NCI-H82 treated with DMSO at 0.1 percent for 48 hours (cell line): ENCODE measurements around the gene KIF5C.
"Not testable (repeated sequence)": the region's sequence is repeated elsewhere in the genome, so short reads cannot be mapped to it uniquely, and the experiment has no call there.

ENCODE experiments used
- DNase-seq: peaks from one replicate; lab custom pipeline; 2025; ENCODE audit not compliant: unreplicated experiment; lab: John Stamatoyannopoulos, UW

Gene KIF5C

DNA sequence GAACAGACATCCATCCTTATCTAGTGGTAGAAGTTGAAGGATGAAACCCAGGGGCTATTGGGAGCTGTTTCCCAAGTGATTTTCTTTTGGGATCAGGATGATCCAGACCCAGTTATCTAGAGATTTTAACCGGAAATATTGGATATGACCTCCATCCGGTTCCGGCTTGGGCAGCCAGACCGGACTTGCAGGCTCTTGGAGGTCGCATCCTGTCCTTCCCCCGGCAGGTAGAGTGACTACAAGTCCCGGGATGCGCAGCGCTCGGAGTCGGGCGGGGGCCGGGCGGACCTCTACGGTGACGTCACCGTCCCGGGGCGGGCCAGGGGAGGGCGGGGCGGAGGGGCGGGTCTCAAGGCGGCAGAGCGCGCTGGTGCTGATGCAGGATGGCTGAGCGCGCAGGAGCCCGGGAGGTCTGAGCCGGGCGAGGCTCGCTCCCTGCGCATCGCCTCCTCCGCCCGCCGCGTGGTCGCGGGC lies at the start of gene KIF5C:
TSS of gene KIF5C (plus strand) at position 360 of the 474 bp plus-strand sequence. CDS start 391 bp downstream, outside the sequence.
- DNase-seq = peak; percentile 69

DNA sequence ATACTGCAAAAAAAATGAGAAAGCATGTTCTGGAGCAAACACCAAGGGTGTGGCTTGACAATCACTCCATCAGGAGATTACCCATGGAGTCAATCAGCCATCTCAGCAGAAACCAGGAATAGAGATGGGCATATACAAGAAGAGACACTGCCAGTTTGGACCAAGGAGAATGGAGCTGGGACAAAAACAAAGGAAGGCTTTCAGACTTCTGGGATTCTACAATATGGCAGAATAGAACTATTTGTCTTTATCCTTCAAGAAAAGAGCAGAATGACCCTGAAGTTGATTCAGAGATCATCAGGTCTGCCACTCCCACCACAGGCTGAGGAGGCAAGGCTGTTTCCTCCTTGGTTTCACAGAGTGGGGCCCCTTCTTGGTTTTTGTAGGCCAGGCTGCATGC lies 48.2 kb upstream of the KIF5C start:
- DNase-seq = no peak

DNA sequence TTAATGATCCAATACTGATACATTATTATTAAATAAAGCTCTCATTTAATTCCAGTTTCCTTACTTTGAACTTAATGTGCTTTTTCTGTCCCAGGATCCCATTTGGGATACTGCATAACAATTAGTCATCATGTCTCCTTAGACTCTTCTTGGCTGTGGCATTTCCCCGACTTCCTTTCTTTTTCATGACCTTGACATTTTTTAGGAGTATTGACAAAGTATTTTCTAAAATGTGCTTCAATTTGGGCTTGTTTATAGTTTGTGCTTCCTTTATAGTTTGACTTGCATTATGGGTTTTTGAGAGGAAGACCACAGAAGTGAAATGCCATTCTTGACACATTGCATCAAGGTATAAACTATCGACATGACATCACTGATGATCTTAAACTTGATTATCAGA lies 46.1 kb upstream of the KIF5C start:
- no peak for DNase-seq

DNA sequence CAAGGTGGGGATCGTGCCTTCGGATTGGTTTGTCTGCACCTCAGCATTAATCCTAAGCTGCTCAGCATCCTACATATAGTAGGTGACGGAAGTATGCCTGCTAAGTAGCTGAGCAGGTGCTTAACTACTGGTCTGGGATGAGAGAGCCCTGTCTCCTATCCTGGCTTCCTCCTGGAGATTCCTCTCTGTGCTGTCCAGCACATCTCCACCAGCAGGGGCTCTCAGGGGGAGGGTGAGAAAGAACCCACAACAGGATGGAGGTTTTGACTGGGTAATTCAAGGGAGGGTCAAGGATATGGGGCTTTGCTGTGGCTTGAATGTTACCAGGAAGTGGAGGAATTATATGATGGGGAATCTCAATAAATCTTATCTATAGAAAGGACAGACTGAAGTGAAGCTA lies 45.4 kb upstream of the KIF5C start:
- peak; percentile 19 for DNase-seq

DNA sequence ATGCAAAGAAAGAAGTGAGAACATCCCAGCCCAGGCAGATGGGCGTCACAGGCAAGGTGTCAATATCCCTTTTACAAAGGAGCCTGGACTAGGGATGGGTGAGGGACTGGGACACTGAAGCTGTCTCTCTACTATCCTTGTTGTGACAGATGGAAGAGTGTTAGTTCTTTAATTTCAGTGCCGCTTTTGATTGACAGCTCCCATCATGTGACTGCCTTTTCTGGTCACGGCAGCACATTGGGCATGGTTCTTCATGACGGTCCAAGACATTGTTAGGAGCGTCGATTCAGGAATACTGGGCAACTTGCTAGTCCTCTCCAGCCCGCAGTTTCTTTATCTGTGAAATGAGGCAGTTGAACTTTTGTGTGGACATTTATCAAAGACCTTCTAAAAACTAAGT lies 42.4 kb upstream of the KIF5C start:
- DNase-seq = no peak

DNA sequence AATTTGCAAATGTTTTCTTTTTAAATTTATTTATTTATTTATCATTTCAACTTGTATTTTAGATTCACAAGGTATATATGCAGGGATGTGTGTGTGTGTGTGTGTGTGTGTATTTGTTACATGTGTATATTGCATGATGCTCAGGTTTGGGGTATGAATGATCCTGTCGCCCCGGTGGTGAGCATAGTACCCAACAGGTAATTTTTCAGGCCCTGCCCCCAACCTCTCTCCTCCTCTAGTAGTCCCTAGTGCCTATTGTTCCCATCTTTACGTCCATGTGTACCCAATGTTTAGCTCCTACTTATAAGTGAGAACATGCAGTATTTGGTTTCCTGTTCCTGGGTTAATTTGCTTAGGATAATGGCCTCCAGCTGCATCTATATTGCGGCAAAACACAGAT lies 33.0 kb upstream of the KIF5C start:
- no peak for DNase-seq

DNA sequence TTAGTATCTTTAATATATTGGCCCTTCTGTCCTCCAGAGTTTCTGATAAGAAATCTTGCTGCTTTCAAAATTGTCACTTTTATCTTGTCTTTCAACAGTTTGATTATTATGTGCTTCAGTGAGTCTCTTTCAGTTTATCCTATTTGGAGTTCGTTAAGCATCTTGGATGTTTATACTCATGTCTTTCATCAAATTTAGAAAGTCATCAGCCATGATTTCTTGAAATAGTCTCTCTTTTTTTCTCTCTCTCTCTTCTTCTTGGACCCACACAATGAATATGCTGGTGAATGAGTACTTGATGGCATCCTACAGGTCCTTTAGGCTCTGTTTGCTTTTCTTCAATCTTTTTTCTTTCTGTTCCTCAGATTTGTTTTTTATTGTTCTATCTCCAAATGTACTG lies 26.9 kb upstream of the KIF5C start:
- DNase-seq = no peak

DNA sequence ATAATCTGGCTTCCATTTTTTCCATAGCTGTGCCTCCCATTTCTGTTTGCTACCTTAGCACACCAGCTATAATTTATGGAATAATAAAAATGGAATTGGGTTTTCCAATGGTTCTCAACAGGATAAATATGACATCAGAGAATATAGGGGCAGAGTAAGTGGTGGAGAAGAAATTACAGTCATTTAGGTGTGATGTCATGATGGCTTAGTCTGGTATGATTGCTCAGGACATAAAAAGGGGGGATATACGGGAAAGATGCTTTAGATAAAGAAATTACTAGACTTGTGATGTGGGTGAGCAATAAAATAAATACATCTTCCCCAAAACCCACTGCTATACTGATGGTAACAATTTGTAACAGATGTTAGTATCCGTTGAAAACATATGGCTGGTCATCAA lies 21.6 kb upstream of the KIF5C start:
- DNase-seq = no peak

DNA sequence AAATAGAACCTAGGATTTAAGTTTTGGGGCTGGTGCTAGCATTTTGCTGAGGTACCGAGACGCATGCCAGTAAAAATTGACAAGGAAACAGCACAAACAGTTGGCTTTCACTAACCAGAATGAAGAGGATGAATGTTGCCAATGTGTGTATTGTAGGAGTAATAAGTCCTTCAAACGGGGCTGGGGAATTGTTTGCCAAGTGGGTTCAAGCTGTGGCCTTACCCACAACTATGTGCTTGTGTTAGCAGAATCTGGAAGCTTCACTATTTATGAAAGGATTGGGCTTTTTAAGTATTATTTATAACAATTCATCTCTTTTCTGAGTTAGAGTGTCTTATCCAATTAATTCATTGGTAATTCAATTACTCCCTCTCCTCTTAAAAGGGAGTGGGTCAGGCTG lies 15.0 kb upstream of the KIF5C start:
- DNase-seq = no peak

DNA sequence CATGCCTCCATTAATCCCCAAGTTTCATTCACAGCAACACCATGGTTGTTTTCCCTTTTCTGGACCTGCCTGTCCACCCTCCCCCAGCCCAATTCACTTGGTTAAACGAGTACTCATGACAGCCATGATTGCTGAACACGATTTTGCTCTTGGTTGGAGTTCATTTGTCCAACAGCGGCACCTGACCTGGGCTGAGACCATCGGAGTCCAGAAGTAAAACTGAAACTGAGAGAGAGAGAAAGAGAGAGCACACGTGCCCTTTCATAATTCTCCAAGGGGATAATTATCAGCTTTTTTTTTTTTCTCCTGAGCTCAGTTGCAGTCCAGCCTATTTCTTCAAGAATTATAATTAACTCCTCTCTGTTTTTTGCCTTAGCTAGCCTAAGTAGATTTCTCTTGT lies 13.7 kb upstream of the KIF5C start:
- no peak for DNase-seq

DNA sequence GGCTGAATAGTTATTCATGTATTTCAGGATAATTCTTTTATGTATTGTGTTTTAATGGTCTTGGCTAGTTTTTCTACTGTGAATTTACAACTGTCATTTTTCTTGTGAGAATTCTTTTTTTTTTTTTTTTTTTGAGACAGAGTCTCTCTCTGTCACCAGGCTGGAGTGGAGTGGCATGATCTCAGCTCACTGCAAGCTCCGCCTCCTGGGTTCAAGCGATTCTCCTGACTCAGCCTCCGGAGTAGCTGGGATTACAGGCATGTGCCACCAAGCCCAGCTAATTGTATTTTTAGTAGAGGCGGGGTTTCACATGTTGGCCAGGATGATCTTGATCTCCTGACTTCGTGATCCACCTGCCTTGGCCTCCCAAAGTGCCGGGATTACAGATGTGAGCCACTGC lies 12.5 kb upstream of the KIF5C start:
- DNase-seq = not testable (repeated sequence)

DNA sequence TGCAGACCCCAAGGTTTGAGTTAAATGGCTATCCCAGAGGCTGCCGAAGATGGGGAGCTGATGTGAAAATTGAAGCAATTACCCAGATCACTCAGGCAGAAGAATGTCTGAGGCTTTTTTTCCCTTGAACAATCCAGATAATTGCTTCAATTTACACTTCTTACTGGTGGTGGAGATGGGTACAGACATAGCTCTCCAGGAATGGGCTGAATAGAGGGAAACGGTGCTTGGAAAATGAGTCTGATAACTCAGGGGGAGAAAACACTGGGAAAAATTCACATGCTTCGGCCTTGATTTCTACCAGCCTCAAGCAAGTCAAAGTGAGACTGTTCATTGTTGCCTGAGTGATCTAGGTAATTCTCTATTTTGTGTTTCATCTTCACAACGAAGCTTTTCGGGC lies 9.5 kb upstream of the KIF5C start:
- no peak for DNase-seq

DNA sequence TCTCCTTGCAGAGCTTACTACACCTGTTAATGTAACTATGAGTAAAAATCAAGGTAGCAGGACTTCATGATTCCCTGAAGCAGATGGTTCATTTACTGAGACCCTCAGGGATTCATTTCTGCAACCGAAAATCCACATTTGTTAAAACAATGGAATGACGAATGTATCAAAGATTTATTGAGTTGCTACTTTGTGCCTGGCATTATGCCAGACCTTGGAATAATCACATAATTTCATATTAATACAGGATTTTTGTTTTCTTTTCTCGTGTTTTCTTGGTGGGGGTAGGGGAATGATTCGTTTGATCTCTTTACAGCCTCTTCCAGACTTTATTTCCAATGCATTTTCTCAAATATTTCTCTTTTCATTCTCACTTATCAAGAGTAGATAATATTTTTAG lies 8.9 kb upstream of the KIF5C start:
- DNase-seq = no peak

DNA sequence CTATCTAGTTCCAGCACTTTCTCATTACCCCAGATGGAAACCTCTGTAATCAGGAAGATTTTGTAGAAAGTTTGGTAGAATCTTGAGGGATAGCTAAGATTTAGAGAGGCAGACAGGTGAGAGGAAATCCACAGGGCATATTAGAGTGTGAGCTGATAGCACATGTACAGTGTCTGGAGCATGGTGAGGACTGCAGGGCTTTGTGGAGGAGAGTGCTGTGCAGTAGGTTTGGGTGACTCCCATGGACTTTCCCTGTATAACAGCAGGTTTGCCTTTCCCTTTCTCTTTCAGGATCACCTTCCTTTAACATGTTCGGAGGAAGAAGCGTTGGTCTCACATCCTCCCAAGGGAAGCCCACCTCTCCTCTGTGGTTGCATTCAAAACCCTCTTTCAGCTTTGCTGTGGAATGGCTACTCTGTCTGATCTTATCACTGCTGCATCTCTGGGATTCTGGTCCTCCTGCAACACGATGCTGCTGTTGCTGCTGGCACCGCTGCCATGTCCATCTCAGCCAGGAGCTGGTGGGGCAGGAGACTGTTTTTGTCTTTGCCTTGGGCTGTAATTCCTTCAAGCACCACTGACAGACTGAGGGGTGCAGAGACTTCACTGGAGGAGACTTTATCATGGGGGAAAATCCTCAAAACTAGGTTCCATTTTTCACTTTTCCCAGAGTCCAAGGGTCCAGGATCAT lies 7.8 kb upstream of the KIF5C start:
- no peak for DNase-seq

DNA sequence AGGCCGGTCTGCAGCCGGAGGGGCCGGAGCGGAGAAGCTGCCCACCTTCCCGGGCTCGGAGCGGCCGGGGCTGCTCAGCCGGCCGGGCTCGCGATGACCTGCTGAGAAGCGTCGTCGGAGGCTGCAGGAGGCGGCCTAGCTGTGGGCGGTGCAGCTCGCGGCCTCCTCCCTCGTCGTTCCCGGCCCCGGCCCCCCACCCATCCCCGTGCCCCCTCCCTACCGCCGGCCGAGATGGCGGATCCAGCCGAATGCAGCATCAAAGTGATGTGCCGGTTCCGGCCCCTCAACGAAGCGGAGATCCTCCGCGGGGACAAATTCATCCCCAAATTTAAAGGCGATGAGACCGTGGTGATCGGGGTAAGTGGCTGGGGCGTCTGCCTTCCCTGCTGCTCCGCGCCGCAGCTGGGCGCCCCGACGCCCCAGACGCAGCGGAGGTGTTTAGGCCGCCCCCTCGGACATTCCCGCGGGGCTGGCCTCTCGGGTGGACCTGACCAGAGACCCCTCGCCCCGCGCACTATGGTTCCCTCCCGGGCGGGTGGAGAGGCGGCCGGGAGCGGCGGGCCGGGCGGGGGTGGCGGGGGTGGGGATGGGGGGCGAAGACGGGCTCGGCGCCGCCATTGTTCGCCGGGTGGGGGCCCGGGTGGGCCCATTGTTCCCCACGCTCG lies 492 bp downstream of the KIF5C start:
- no peak for DNase-seq

DNA sequence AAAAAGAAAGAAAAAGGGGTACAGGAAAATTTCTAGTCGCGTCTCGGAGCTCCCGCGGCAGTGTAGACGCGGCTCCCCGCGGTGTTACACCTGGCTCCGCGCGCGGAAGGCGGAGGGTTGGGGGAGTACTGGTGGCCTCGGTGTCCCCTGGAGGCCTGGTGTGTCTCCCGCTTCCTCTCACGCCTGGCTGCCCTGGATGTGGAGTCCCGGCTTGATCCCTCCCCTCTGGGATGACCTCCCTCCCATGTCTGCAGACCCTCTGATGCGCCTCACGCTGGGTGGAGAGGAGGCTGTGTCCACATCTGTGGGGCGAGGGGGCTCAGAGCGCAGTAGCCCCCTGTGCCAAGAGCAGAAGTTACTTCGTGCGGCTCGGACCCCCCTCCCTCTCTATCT lies 1.2 kb downstream of the KIF5C start:
- no peak for DNase-seq

DNA sequence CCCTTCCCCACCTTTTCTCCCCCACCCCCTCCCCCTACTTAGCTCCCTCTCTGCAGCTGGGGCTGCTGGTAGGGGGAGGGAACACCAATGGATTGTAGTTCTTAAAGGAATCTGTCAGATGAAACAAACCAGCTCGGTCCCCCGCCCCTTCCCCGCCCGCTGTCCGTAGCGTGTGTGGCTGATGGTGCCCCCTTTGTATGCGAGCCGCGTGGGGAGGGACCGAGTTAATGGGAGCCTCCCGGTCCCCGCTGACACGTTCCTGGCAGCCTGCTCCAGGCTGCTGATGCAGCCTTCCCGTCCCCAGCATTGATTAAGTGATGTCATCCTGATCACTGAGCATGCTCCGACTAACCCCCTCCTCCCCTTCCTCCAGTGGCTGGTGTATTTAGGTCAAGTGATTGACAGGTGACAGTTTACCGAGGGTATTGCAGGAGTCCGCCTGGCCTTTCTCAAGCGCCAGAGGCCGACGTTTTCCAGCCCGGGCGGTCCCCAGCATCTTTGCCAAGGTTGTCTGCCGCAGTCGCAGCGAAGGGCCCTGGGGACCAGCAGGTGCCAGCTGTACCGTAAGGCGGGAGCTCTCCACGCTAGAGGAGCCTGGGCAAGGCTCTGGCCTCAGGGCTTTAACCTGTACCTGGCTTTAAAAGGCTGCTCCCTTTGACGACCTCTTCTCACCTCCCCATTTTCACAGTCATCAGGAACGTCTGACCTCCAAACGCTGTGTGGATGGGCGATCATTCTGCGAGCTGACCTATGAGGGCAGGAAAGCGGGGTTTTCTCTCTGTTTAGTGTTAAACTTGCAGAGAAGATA lies 1.8 kb downstream of the KIF5C start:
- peak; percentile 75 for DNase-seq

DNA sequence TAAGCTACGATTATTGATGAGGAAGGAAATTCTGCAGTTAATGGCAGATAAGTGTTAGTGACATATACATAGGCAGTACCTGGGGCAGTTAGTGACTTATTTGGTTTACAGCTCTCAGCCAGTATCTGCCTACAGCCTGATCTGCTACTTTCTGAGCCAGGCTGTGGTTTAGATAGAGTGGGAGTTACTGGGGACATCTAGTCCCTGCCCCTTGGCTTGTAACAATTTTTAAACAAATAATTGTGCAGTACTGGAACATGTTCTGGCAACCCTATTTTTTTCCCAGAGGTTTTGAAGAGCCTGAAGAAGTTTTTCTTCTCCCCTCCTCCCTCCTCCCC lies 2.3 kb downstream of the KIF5C start:
- no peak for DNase-seq

DNA sequence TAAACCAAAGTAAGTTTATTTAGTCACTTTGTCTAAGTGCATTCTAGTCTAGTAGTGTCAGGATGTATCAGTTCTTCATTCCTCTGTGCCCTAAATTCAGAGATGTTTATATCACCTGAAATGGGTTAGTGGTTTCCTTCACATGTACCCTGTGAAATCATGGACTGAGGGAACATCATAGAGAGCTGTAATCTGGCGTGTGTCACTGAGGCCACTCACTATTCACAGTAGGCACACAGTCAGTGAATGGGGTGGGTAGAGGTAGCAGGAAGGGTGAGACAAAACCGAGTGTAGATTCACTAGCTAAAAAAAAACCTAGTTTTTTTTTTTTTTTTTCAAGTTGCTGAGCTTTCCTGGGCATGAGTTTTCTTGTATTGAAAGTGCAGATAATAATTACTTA lies 5.6 kb downstream of the KIF5C start:
- DNase-seq = no peak

DNA sequence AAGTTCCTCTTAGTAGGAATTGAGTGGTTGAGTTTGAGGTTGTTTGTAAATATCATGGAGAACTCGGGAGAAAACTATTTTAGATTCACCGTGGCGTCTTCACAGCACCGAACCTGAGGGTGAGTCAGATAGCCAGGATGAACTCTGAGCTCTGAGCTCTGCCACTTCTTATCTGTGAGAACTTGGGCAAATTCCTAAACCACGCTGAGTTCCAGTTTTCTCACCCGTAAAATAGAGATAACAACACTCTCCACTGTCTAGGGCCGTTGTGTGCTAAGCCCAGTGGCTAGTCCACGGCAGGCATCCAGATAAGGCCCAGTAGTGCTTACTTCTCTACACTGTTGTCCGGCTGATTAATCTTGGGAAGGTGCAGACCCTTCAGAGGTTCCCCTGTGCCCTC lies 7.0 kb downstream of the KIF5C start:
- no peak for DNase-seq

DNA sequence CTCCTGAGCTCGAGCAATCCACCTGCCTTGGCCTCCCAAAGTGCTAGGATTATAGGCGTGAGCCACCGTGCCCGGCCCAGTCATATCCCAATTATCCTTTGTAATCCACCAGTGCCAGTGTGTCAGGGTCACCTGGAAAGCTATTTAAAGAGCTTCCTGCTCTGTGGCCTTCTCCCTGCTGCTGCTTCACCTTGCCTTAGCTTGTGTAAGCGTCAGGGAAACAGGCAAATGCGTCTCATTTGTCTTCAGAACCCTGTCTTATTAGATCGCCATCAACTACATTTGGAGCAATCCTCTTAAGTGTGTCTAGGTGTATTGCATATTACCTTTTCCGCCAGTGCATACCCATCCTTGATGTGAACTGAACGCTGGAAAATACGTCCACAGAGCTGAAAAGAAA lies 10.2 kb downstream of the KIF5C start:
- no peak for DNase-seq

DNA sequence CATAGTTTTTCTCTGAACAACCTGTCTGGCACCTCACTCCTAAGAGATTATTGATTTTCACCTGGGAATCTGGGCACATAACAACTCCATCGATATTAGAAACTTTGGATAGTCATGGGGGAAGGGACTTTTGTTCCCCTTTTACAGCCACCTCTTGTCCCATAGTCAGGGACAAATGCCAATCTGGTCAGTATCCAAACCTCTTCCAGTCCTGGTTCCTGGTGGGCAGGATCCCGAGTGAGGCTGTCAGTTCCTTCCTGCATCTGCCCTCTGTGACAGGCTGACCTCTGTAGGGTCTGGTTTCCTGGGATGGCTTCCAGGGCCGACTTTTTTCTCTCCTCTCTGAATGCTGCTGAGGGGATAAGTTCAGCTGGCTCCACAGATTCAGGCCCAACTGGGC lies 11.0 kb downstream of the KIF5C start:
- no peak for DNase-seq
